ENCODE results near the gene FAM228B. TPM values are rescaled to one million over a fixed set of nuclear protein-coding genes. Genes with fewer than 3 reads are reported as not detected.

The FAM228B gene
- total and polyA plus RNA-seq, 9 of the 15 experiments (the other 6 are each of a cell fraction or from before 2014, with no cell fraction given), result 1.1 to 3.7 (median 2.6) TPM

GRCh38 chr2:24123195-24123921, at the start of gene FAM228B, which contains the start of gene PFN4 (continued):
- TF ChIP-seq ZKSCAN8 (CRISPR knock-in tag; IDR thresholded peaks at IDR 0.05) (no peak), FOXP4 (CRISPR knock-in tag; IDR thresholded peaks at IDR 0.05; ENCODE audit: borderline replicate concordance) (no peak), CLOCK (CRISPR knock-in tag; IDR thresholded peaks at IDR 0.05; ENCODE audit: borderline replicate concordance) (no peak), RNF2 (IDR thresholded peaks at IDR 0.05) (no peak; the same call in 1 of the 2 replicates), GABPA (tag; conservative IDR thresholded peaks at IDR 0.05; ENCODE audit: low read depth) (peak; percentile 63), FIP1L1 (IDR thresholded peaks at IDR 0.05; ENCODE audit: low read depth, low read length, poor library complexity, severe bottlenecking) (peak; percentile 69), NR4A1 (CRISPR knock-in tag; IDR thresholded peaks at IDR 0.05) (no peak), NR4A1 (tag; IDR thresholded peaks at IDR 0.05) (peak; percentile 57; the same call in 1 of the 2 replicates), ELF2 (CRISPR knock-in tag; IDR thresholded peaks at IDR 0.05) (0 out of 2 replicates have a peak, but pooled peaks have one; percentile 49), ESRRA (IDR thresholded peaks at IDR 0.05; ENCODE audit: borderline replicate concordance, low read depth) (no peak; the same call in 1 of the 2 replicates), DDX20 (tag; IDR thresholded peaks at IDR 0.05; ENCODE audit: low read depth) (no peak), SIN3B (IDR thresholded peaks at IDR 0.05; ENCODE audit: low read depth) (0 out of 2 replicates have a peak, but pooled peaks have one; percentile 53), TEAD2 (tag; IDR thresholded peaks at IDR 0.05) (no peak), ZFX (CRISPR knock-in tag; IDR thresholded peaks at IDR 0.05) (peak; percentile 96), TCFL5 (CRISPR knock-in tag; conservative IDR thresholded peaks at IDR 0.05) (no peak), ATF4 (CRISPR knock-in tag; IDR thresholded peaks at IDR 0.05) (no peak), ATF1 (CRISPR knock-in tag; IDR thresholded peaks at IDR 0.05) (no peak), ATF1 (tag; IDR thresholded peaks at IDR 0.05) (peak; percentile 62), SMARCC2 (IDR thresholded peaks at IDR 0.05; ENCODE audit: low read depth) (no peak), RCOR1 (IDR thresholded peaks at IDR 0.05; ENCODE audit: borderline replicate concordance in 1 of 2, low read depth in 2 of 2, low read length in 2 of 2) (peak in 1 of 2 experiments; percentile 25; a peak in 1 of 4 replicates)
- TF ChIP-seq, protein P1, sequence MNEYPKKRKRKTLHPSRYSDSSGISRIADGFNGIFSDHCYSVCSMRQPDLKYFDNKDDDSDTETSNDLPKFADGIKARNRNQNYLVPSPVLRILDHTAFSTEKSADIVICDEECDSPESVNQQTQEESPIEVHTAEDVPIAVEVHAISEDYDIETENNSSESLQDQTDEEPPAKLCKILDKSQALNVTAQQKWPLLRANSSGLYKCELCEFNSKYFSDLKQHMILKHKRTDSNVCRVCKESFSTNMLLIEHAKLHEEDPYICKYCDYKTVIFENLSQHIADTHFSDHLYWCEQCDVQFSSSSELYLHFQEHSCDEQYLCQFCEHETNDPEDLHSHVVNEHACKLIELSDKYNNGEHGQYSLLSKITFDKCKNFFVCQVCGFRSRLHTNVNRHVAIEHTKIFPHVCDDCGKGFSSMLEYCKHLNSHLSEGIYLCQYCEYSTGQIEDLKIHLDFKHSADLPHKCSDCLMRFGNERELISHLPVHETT (CRISPR knock-in tag; conservative IDR thresholded peaks at IDR 0.05 in 1 of 2, IDR thresholded peaks at IDR 0.05 in 1 of 2), result peak in 1 of 2 experiments; percentile 58; a peak in 1 of 4 replicates
